ENCODE data around the gene BMP6. TPM values are rescaled to one million over a fixed set of nuclear protein-coding genes. Genes with fewer than 3 reads are reported as not detected.

Gene BMP6
- total RNA-seq, 1 donor from 2014 or later = 2.1 TPM

DNA sequence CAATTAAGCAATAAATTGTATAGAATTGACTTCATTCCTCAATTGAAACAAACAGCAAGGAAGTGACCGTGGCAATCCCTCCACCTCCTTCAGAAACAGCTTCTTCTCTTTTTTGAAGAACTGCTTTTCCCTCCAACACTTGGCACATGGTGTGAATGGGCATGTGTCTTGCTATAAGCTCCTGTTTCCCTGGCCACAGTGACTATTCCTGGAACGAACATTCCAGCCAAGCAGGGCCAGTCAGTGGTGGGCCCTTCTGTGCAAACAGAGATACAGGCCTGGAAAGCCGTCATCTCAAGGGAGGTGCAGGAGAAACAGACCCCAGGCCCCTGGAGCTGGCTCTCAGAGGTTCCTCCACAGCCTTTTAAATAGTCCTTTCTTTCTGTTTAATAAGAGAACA is 177.8 kb downstream of the BMP6 start:
- Histone ChIP-seq H3K4me1 (ENCODE audit: control insufficient read depth in 3 of 3, insufficient read depth in 3 of 3, low read length in 3 of 3) (peaks cover 14 to 17% (median 17%) of the 10 kb centered on the region in 3 donors), H3K4me3 (ENCODE audit: low read length in 3 of 3) (no peak overlapping the region), H3K9ac (ENCODE audit: low read depth in 1 of 3, low read length in 3 of 3) (no peak overlapping the region), H3K36me3 (ENCODE audit: control insufficient read depth in 3 of 3, insufficient read depth in 3 of 3, low read length in 3 of 3) (peaks cover 21 to 42% (median 40%) of the 10 kb centered on the region in 3 donors), H3K27ac (ENCODE audit: low read depth, low read length) (no peak overlapping the region), H3K9me3 (ENCODE audit: control insufficient read depth in 3 of 3, low read length in 3 of 3) (no peaks in the 10 kb centered on the region), H3K27me3 (ENCODE audit: control insufficient read depth in 3 of 3, insufficient read depth in 3 of 3, low read length in 3 of 3) (no peaks in the 10 kb centered on the region)

DNA sequence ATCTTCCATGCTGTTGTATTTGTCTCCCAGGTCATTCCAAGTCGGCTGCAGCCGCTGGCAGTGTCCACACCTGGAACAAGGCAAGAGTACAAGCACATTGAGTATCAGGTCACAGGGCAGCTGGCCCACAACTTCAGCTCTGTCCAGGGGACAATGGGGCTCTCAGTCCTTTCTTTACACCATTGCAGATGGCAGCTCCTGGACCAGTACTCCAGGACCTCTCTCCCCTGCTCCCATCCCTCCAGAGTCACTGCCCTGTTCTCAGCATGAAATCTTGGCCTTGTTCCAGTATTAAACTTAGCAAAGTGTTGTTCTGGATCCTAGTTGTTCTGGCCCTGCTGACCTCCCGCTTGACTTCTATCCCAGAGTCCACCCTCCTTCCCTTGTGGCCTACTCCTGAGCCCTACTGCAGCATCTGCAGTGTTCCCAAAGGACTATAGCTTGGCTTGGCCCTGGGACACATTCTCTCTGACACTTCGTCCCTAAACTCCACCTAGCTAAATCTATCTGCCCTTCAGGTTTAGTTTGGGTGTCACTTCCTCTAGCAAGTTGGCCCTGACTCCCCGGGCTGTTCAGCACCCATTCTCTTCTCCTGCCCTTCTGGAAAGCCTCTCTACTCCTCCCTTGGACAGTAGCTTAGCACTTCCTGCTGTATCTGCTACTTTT is 178.9 kb downstream of the BMP6 start:
- peaks cover 17 to 37% (median 35%) of the 10 kb centered on the region in 3 donors for H3K36me3 ChIP-seq (ENCODE audit: control insufficient read depth in 3 of 3, insufficient read depth in 3 of 3, low read length in 3 of 3)
- no peak overlapping the region for H3K9ac ChIP-seq (ENCODE audit: low read depth in 1 of 3, low read length in 3 of 3)
- no peaks in the 10 kb centered on the region for H3K27me3 ChIP-seq (ENCODE audit: control insufficient read depth in 3 of 3, insufficient read depth in 3 of 3, low read length in 3 of 3)
- no peak overlapping the region for H3K4me3 ChIP-seq (ENCODE audit: low read length in 3 of 3)
- H3K27ac ChIP-seq (ENCODE audit: low read depth, low read length) = no peak overlapping the region
- no peaks in the 10 kb centered on the region for H3K9me3 ChIP-seq (ENCODE audit: control insufficient read depth in 3 of 3, low read length in 3 of 3)
- H3K4me1 ChIP-seq (ENCODE audit: control insufficient read depth in 3 of 3, insufficient read depth in 3 of 3, low read length in 3 of 3) = peaks cover 19 to 26% (median 23%) of the 10 kb centered on the region in 3 donors

DNA sequence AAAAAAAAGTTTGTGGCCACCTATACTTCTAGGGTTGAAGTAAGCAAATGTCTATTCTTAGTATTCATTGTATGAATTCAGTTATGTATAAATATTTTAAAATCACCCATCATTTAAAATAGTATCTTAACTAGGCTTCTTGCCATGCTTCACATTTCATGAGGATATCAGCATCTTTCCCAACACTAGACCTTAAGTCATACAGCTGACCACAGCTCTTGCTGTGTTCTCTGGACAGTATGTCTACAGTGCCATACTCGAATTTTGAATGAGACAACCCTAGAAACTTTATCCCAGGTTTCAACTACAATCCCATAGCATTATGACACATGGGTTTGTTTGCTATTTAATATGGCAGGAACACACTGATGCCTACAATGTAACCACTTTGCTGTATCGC is 179.5 kb downstream of the BMP6 start:
- H3K9ac ChIP-seq (ENCODE audit: low read depth in 1 of 3, low read length in 3 of 3) = no peak overlapping the region
- H3K27ac ChIP-seq (ENCODE audit: low read depth, low read length) = no peak overlapping the region
- H3K9me3 ChIP-seq (ENCODE audit: control insufficient read depth in 3 of 3, low read length in 3 of 3) = no peaks in the 10 kb centered on the region
- H3K4me1 ChIP-seq (ENCODE audit: control insufficient read depth in 3 of 3, insufficient read depth in 3 of 3, low read length in 3 of 3) = peaks cover 18 to 26% (median 24%) of the 10 kb centered on the region in 3 donors
- no peak overlapping the region for H3K4me3 ChIP-seq (ENCODE audit: low read length in 3 of 3)
- H3K27me3 ChIP-seq (ENCODE audit: control insufficient read depth in 3 of 3, insufficient read depth in 3 of 3, low read length in 3 of 3) = no peaks in the 10 kb centered on the region
- peaks cover 17 to 37% (median 30%) of the 10 kb centered on the region in 3 donors for H3K36me3 ChIP-seq (ENCODE audit: control insufficient read depth in 3 of 3, insufficient read depth in 3 of 3, low read length in 3 of 3)

DNA sequence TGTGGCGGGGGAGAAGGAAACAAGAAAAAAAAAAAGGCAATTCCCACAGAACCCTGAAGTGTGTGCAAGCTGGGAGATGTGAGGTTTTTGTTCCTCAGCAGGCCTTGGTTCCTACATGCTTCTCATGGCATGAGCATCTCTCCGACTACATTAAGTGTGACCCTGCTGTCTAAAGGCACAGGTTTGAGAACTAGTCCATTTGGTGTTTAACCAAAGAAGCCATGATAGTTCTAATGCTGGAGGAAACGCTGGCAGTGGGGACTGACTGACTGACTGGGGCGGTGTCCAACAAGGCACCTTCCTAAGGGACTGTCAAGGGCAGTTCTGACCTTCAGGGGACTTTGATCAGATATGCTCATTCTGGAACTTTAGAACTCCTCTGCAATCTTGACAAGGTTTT is 180.8 kb downstream of the BMP6 start:
- Histone ChIP-seq H3K9me3 (ENCODE audit: control insufficient read depth in 3 of 3, low read length in 3 of 3) (no peaks in the 10 kb centered on the region), H3K27me3 (ENCODE audit: control insufficient read depth in 3 of 3, insufficient read depth in 3 of 3, low read length in 3 of 3) (no peaks in the 10 kb centered on the region), H3K36me3 (ENCODE audit: control insufficient read depth in 3 of 3, insufficient read depth in 3 of 3, low read length in 3 of 3) (peaks cover 13 to 28% (median 19%) of the 10 kb centered on the region in 3 donors), H3K9ac (ENCODE audit: low read depth in 1 of 3, low read length in 3 of 3) (no peak overlapping the region), H3K27ac (ENCODE audit: low read depth, low read length) (no peak overlapping the region), H3K4me1 (ENCODE audit: control insufficient read depth in 3 of 3, insufficient read depth in 3 of 3, low read length in 3 of 3) (peaks cover 25 to 31% (median 30%) of the 10 kb centered on the region in 3 donors), H3K4me3 (ENCODE audit: low read length in 3 of 3) (no peak overlapping the region)

DNA sequence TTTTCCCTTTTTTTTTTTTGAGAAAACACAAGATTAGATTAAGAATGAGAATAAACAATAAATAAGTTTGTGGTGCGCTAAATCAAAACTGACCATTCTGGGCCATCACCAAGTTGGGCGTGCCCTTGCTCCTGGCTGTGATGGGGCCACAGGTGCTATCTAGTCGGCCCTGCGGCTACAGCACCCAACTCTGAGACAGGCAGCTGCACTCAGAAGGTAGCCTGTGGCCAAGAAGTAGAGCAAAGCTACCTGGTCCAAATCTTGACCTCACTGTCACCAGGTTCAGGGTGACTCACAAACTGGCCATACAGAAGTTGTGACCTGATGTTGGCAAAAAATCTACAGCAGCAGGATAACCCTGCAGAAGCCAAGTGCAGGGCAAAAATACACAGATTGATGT is 181.3 kb downstream of the BMP6 start:
- Histone ChIP-seq H3K9me3 (ENCODE audit: control insufficient read depth in 3 of 3, low read length in 3 of 3) (no peaks in the 10 kb centered on the region), H3K9ac (ENCODE audit: low read depth in 1 of 3, low read length in 3 of 3) (no peak overlapping the region), H3K4me1 (ENCODE audit: control insufficient read depth in 3 of 3, insufficient read depth in 3 of 3, low read length in 3 of 3) (peaks cover 26 to 31% (median 30%) of the 10 kb centered on the region in 3 donors), H3K27ac (ENCODE audit: low read depth, low read length) (no peak overlapping the region), H3K36me3 (ENCODE audit: control insufficient read depth in 3 of 3, insufficient read depth in 3 of 3, low read length in 3 of 3) (peaks cover 9 to 24% (median 15%) of the 10 kb centered on the region in 3 donors), H3K27me3 (ENCODE audit: control insufficient read depth in 3 of 3, insufficient read depth in 3 of 3, low read length in 3 of 3) (no peaks in the 10 kb centered on the region), H3K4me3 (ENCODE audit: low read length in 3 of 3) (no peak overlapping the region)

DNA sequence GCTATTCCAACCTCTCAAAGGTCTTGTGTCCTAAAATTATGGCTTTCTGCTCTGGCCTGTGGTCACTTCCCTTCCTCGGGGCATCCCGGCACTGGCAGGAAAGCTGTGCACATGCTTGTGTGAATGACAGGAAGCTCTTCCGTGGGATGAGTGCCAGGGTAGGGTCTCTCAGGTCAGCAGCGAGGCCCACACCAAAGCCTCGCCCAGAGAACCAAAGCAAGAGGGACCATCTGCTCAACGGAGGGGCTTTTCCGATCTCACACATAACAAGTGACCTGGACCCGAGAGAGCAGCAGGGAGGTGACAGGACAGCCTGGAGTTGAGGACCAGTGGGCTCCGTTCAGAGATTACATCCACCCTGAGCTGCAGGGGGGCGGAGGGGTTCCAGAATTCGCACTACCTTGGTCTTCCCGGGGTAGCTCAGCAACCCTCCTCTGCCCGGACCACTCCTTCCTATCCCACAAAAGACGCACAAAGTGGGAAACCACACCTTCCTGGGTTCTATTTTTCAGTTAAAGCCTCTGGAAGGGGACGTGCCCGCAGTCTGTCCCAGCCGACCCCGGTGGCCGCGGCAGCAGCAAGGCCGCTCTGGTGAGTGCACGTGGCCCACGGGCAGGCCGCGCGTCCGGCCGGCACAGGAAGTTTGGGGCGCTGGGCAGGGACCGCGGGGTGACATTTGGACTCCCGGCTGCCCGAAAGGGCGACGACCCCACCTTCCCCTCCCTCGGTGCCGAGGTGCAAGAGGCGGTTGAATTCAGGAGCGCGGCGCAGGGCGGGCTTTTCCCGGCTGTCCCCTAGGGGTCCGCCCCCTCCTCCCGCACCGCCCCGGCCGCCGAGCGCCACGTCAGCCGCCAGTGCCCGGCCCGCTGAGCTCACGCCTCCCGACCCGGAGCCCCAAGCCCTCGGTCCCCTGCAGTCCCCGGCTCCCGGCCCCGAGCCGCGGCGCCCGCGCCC is 183.7 kb downstream of the BMP6 start:
- H3K27ac ChIP-seq (ENCODE audit: low read depth, low read length) = peak overlapping the region; percentile 12

DNA sequence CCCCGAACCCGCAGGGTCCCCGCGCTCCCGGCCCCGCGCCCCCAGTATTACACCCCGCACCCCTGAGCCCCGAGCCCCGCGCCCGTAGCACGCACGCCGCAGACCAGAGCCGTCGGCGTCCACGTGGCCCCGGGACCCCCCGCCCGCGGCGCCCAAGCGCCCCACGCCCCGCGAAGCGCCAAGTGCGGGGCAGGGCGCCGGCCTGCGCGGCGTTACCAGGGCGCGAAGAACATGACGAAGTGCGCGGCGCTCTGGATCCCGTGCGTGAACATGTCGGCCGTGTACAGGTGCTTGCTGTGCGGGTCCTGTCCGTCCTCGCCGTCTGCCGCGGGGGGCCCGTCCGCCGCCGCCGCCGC is 184.4 kb downstream of the BMP6 start:
- Histone ChIP-seq H3K27ac (ENCODE audit: low read depth, low read length) (peak overlapping the region; percentile 12), H3K9ac (ENCODE audit: low read depth in 1 of 3, low read length in 3 of 3) (peak overlapping the region in 1 of 3 donors; percentile 81)

More for the DNA sequence above, 183.7 kb downstream of the BMP6 start:
- Histone ChIP-seq H3K36me3 (ENCODE audit: control insufficient read depth in 3 of 3, insufficient read depth in 3 of 3, low read length in 3 of 3) (peaks cover 0 to 1% (median 0%) of the 10 kb centered on the region in 3 donors), H3K9me3 (ENCODE audit: control insufficient read depth in 3 of 3, low read length in 3 of 3) (no peaks in the 10 kb centered on the region), H3K4me1 (ENCODE audit: control insufficient read depth in 3 of 3, insufficient read depth in 3 of 3, low read length in 3 of 3) (peaks cover 20 to 25% (median 22%) of the 10 kb centered on the region in 3 donors), H3K27me3 (ENCODE audit: control insufficient read depth in 3 of 3, insufficient read depth in 3 of 3, low read length in 3 of 3) (no peaks in the 10 kb centered on the region), H3K9ac (ENCODE audit: low read depth in 1 of 3, low read length in 3 of 3) (peak overlapping the region; percentile 74 to 81 (median 79)), H3K4me3 (ENCODE audit: low read length in 3 of 3) (peak overlapping the region; percentile 53 to 85 (median 72))

DNA sequence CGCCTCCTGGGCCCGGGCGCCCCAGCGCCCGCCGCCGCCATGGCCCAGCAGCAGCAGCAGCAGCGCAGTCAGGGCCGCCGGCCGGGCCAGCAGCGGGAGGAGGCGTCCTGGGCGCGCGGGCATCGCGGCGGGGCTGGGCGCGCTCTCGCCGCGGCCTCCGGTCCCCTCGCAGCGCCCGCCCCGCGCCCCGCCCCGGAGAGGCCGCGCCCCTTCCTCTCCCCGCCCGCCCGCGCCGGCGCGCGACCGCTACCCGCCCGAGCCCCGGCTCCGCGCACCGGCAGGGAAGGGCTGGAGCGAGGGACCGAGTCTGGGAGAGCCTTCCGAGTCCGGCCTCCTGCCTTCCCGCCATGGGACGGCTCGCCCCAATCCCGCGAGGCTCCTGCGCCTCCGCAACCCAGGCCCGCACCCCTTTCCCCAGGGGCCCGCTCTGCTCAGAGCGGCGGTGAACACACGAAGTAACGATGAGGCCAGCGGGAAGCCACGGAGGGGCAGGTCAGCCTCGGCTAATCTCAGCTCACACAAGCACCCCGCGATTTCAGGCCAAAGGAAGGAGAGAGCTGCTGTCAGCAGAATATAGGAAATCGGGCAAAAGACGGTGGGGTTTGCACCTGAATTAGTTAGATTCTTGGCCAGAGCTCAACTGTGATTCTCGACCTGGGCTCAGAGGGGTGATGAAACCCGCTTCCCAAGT is 184.9 kb downstream of the BMP6 start, which contains the start of gene TXNDC5:
Gene TXNDC5 (minus strand): TSS at position 135 of the 691 bp plus-strand sequence. CDS start 12 bp downstream, at position 123.
- Histone ChIP-seq H3K4me1 (ENCODE audit: control insufficient read depth in 3 of 3, insufficient read depth in 3 of 3, low read length in 3 of 3) (peaks cover 14 to 19% (median 17%) of the 10 kb centered on the region in 3 donors), H3K9ac (ENCODE audit: low read depth in 1 of 3, low read length in 3 of 3) (peak within 1 kb of the TSS; percentile 76 to 86 (median 79)), H3K4me3 (ENCODE audit: low read length in 3 of 3) (peak within 1 kb of the TSS; percentile 72 to 85 (median 80)), H3K36me3 (ENCODE audit: control insufficient read depth in 3 of 3, insufficient read depth in 3 of 3, low read length in 3 of 3) (no peaks in the 10 kb centered on the region), H3K9me3 (ENCODE audit: control insufficient read depth in 3 of 3, low read length in 3 of 3) (no peaks in the 10 kb centered on the region), H3K27ac (ENCODE audit: low read depth, low read length) (peak within 1 kb of the TSS; percentile 58), H3K27me3 (ENCODE audit: control insufficient read depth in 3 of 3, insufficient read depth in 3 of 3, low read length in 3 of 3) (no peaks in the 10 kb centered on the region)

More for the DNA sequence above, 184.4 kb downstream of the BMP6 start:
- peaks cover 14 to 19% (median 17%) of the 10 kb centered on the region in 3 donors for H3K4me1 ChIP-seq (ENCODE audit: control insufficient read depth in 3 of 3, insufficient read depth in 3 of 3, low read length in 3 of 3)
- peak overlapping the region; percentile 51 to 85 (median 53) for H3K4me3 ChIP-seq (ENCODE audit: low read length in 3 of 3)
- no peaks in the 10 kb centered on the region for H3K27me3 ChIP-seq (ENCODE audit: control insufficient read depth in 3 of 3, insufficient read depth in 3 of 3, low read length in 3 of 3)
- H3K36me3 ChIP-seq (ENCODE audit: control insufficient read depth in 3 of 3, insufficient read depth in 3 of 3, low read length in 3 of 3) = no peaks in the 10 kb centered on the region
- no peaks in the 10 kb centered on the region for H3K9me3 ChIP-seq (ENCODE audit: control insufficient read depth in 3 of 3, low read length in 3 of 3)

DNA sequence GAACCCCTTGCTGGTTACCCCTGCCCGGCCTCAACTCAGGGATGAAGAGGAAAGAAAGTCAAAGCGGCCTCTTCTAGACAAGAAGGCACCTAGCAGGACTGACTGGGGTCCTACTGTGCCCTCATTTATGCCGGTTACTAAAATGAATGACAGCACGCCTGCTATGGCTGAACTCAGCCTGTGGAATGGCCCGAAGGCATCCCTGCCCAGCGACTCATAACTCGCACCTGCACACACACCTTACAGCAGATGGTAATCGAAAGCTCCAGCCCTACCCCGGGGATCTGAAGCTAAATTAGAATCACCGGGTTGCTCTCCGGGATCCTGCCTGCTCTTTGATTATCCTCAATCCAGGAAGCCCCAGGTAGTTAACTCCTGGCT is 185.4 kb downstream of the BMP6 start:
- peaks cover 14 to 19% (median 17%) of the 10 kb centered on the region in 3 donors for H3K4me1 ChIP-seq (ENCODE audit: control insufficient read depth in 3 of 3, insufficient read depth in 3 of 3, low read length in 3 of 3)
- H3K36me3 ChIP-seq (ENCODE audit: control insufficient read depth in 3 of 3, insufficient read depth in 3 of 3, low read length in 3 of 3) = no peaks in the 10 kb centered on the region
- H3K27me3 ChIP-seq (ENCODE audit: control insufficient read depth in 3 of 3, insufficient read depth in 3 of 3, low read length in 3 of 3) = no peaks in the 10 kb centered on the region
- peak overlapping the region in 2 of 3 donors; percentile 80 to 85 for H3K4me3 ChIP-seq (ENCODE audit: low read length in 3 of 3)
- peak overlapping the region; percentile 58 for H3K27ac ChIP-seq (ENCODE audit: low read depth, low read length)
- no peaks in the 10 kb centered on the region for H3K9me3 ChIP-seq (ENCODE audit: control insufficient read depth in 3 of 3, low read length in 3 of 3)
- H3K9ac ChIP-seq (ENCODE audit: low read depth in 1 of 3, low read length in 3 of 3) = peak overlapping the region in 2 of 3 donors; percentile 76 to 86
